GM23248 (cell line): ENCODE measurements around the gene COPA.

ENCODE experiments used
- EZH2 ChIP-seq: fragments of 200-600 bp; sonication (generic); IDR thresholded peaks from 2 replicates; pipeline ENCODE4 v1.6.1; 2018; ENCODE audit warnings: antibody characterized with exemption, mild to moderate bottlenecking; ENCODE audit not compliant: insufficient read depth, poor library complexity, severe bottlenecking
- EZH2phosphoT487 ChIP-seq: fragments of 200-600 bp; sonication (generic); IDR thresholded peaks from 2 replicates; pipeline ENCODE4 v1.6.1; 2018; ENCODE audit warnings: antibody characterized with exemption, moderate library complexity, mild to moderate bottlenecking, low read depth; ENCODE audit not compliant: insufficient read depth

- TF ChIP-seq EZH2 (no peak), EZH2phosphoT487 (no peak)
These were observed 96.0 kb downstream of the COPA start for GRCh38 chr1:160247053-160247452.
